PC-9 (cell line): ENCODE data around the gene ANKRD33B.

Experiments used
- CTCF ChIP-seq: fragments of 200-600 bp; sonication (generic); conservative IDR thresholded peaks from 2 replicates; pipeline ENCODE4 v1.6.1; 2017; ENCODE audit warnings: mixed run types, antibody characterized with exemption, mild to moderate bottlenecking, moderate library complexity
- EZH2 ChIP-seq: fragments of 200-600 bp; sonication (generic); IDR thresholded peaks from 2 replicates; pipeline ENCODE4 v1.8.0; 2017; ENCODE audit warnings: antibody characterized with exemption, low read depth

GRCh38 chr5:10627160-10627701 is 63.4 kb downstream of the ANKRD33B start:
- TF ChIP-seq CTCF, result no peak
- TF ChIP-seq EZH2, result no peak
